HG03439 (cell line): ENCODE data around the gene COPS9.

Experiments used
- ATAC-seq: cut with Tn5 transposase; IDR thresholded peaks from one replicate; pipeline ENCODE4 v1.9.1; 2021; ENCODE audit warnings: mild to moderate bottlenecking, moderate library complexity; ENCODE audit not compliant: unreplicated experiment

The COPS9 gene

GRCh38 chr2:240166761-240167587 lies 30.9 kb upstream of the COPS9 start:
- ATAC-seq = no peak

GRCh38 chr2:240166191-240166590 lies 30.1 kb upstream of the COPS9 start:
- no peak for ATAC-seq

- ATAC-seq = no peak
Observed at GRCh38 chr2:240165661-240166060, 29.6 kb upstream of the COPS9 start.

- ATAC-seq = no peak
Observed at GRCh38 chr2:240165034-240165433, 28.9 kb upstream of the COPS9 start.

- no peak for ATAC-seq
Observed at GRCh38 chr2:240164586-240164985, 28.5 kb upstream of the COPS9 start.

GRCh38 chr2:240163844-240164574 lies 27.9 kb upstream of the COPS9 start:
- no peak for ATAC-seq

GRCh38 chr2:240162939-240163714 lies 27.0 kb upstream of the COPS9 start:
- ATAC-seq = no peak

GRCh38 chr2:240162531-240162930 lies 26.4 kb upstream of the COPS9 start:
- no peak for ATAC-seq

- ATAC-seq = no peak
Observed at GRCh38 chr2:240162032-240162431, 25.9 kb upstream of the COPS9 start.

GRCh38 chr2:240161087-240161750 lies 25.1 kb upstream of the COPS9 start:
- ATAC-seq = no peak

- no peak for ATAC-seq
Observed at GRCh38 chr2:240160291-240161086, 24.4 kb upstream of the COPS9 start.

- no peak for ATAC-seq
Observed at GRCh38 chr2:240159251-240159839, 23.2 kb upstream of the COPS9 start.

- no peak for ATAC-seq
Observed at GRCh38 chr2:240157147-240157470, 21.0 kb upstream of the COPS9 start.

GRCh38 chr2:240156435-240157146 lies 20.5 kb upstream of the COPS9 start:
- no peak for ATAC-seq

- no peak for ATAC-seq
Observed at GRCh38 chr2:240155745-240156390, 19.8 kb upstream of the COPS9 start.

- no peak for ATAC-seq
Observed at GRCh38 chr2:240155048-240155744, 19.1 kb upstream of the COPS9 start.

GRCh38 chr2:240154606-240155005 lies 18.5 kb upstream of the COPS9 start:
- ATAC-seq = no peak

- ATAC-seq = no peak
Observed at GRCh38 chr2:240153418-240153817, 17.3 kb upstream of the COPS9 start.
